Measurements from ENCODE around the gene TRABD2A.

TRABD2A gene

GRCh38 chr2:84904717-84905174 lies 23.9 kb upstream of the TRABD2A start:
- DNase-seq, result no peak

GRCh38 chr2:84904151-84904550 lies 23.3 kb upstream of the TRABD2A start:
- DNase-seq, result no peak

GRCh38 chr2:84902526-84902925 lies 21.6 kb upstream of the TRABD2A start:
- no peak for DNase-seq

- DNase-seq, result no peak
Observed at GRCh38 chr2:84901593-84902120, 20.8 kb upstream of the TRABD2A start.

GRCh38 chr2:84900971-84901370 lies 20.1 kb upstream of the TRABD2A start:
- no peak for DNase-seq

GRCh38 chr2:84899304-84900204 lies 18.7 kb upstream of the TRABD2A start:
- DNase-seq, result no peak

- no peak for DNase-seq
Observed at GRCh38 chr2:84897773-84898172, 16.9 kb upstream of the TRABD2A start.

- DNase-seq, result no peak
Observed at GRCh38 chr2:84896567-84896966, 15.7 kb upstream of the TRABD2A start.

- no peak for DNase-seq
Observed at GRCh38 chr2:84894758-84895520, 14.1 kb upstream of the TRABD2A start.

GRCh38 chr2:84894131-84894586 lies 13.3 kb upstream of the TRABD2A start:
- no peak for DNase-seq

- no peak for DNase-seq
Observed at GRCh38 chr2:84891355-84892010, 10.6 kb upstream of the TRABD2A start.

GRCh38 chr2:84889332-84889731 lies 8.4 kb upstream of the TRABD2A start:
- DNase-seq, result no peak

- DNase-seq, result no peak
Observed at GRCh38 chr2:84888401-84889276, 7.8 kb upstream of the TRABD2A start.

- no peak for DNase-seq
Observed at GRCh38 chr2:84886791-84887190, 5.9 kb upstream of the TRABD2A start.

GRCh38 chr2:84885111-84885510 lies 4.2 kb upstream of the TRABD2A start:
- no peak for DNase-seq

GRCh38 chr2:84884449-84884848 lies 3.6 kb upstream of the TRABD2A start:
- no peak for DNase-seq

GRCh38 chr2:84882775-84883550 lies 2.1 kb upstream of the TRABD2A start:
- DNase-seq, result no peak

- DNase-seq, result no peak
Observed at GRCh38 chr2:84882414-84882738, 1.5 kb upstream of the TRABD2A start.

GRCh38 chr2:84881581-84882413 lies 913 bp upstream of the TRABD2A start:
- DNase-seq, result peak; percentile 85

- no peak for DNase-seq
Observed at GRCh38 chr2:84880395-84880644, 564 bp downstream of the TRABD2A start.

Data from stimulated activated CD4-positive, alpha-beta T cell treated with anti-CD3 and anti-CD28 coated beads, Interleukin-2, amount 100 ng/mL, for 48 hours (primary cell).